GM12878 (cell line): ENCODE data around the gene AP1G2. TPM values are rescaled to one million over a fixed set of nuclear protein-coding genes. Genes with fewer than 3 reads are reported as not detected.

Source experiments
- ATAC-seq: fragments of 200-7000 bp; cut with Tn5 transposase; 3 replicates; pipeline ENCODE4 v1.9.1; 2020; ENCODE audit warnings: mild to moderate bottlenecking, moderate library complexity
- BruUV-seq: library from RNA; stranded (reverse); fragments of 400-500 nt; replicated peaks from 2 replicates; lab custom pipeline; 2021; lab: Mats Ljungman, UMichigan
- CTCF ChIA-PET: fragments of 300-600 bp; sonication (Branson Sonifier 250); formaldehyde crosslinking; extraction: SDS; loops from one replicate; lab custom pipeline; 2021; ENCODE audit warnings: inconsistent platforms; lab: Yijun Ruan, JAX
- POLR2A ChIA-PET: fragments of 350-600 bp; formaldehyde crosslinking; extraction: SDS; loops from one replicate; lab custom pipeline; 2021; ENCODE audit warnings: inconsistent platforms; lab: Charles Lee
- RAD21 ChIA-PET: fragments of 300-600 bp; sonication (Branson Sonifier 250); formaldehyde crosslinking; loops from one replicate; lab custom pipeline; 2023; ENCODE audit warnings: antibody characterized with exemption; ENCODE audit not compliant: unreplicated experiment; lab: Charles Lee
- SMC1A ChIA-PET: fragments of 300-600 bp; sonication (Branson Sonifier 250); formaldehyde crosslinking; loops from one replicate; lab custom pipeline; 2023; ENCODE audit not compliant: unreplicated experiment, uncharacterized antibody; lab: Charles Lee
- DNase-seq: peaks from one replicate; pipeline ENCODE4 v3.0.0-alpha.2; 2011; ENCODE audit warnings: low read depth, low spot score
- FAIRE-seq: peaks from 3 replicates; lab custom pipeline; 2011; peaks lifted over from hg19 to GRCh38; lab: Jason Lieb, UNC
- H2AFZ ChIP-seq: 2 replicates; pipeline ENCODE4 v1.6.0; 2011; ENCODE audit warnings: low read depth, low read length, control low read depth; ENCODE audit not compliant: control insufficient read depth
- H3K27ac ChIP-seq: 2 replicates; pipeline ENCODE4 v1.5.1; 2011; ENCODE audit warnings: control low read depth; ENCODE audit not compliant: control insufficient read depth, insufficient read depth
- H3K27me3 ChIP-seq, 2 experiments: replicated peaks in 1 of 2; 2 replicates each; pipeline versions ENCODE4 v1.6.0 to v1.6.1; 2011; ENCODE audit warnings: low read length in 1 of 2; ENCODE audit not compliant: control insufficient read depth in 2 of 2, insufficient read depth in 2 of 2
- H3K36me3 ChIP-seq, 2 experiments: 2 replicates each; pipeline ENCODE4 v1.5.1; 2011; ENCODE audit warnings: low read length in 1 of 2; ENCODE audit not compliant: control insufficient read depth in 2 of 2, insufficient read depth in 2 of 2
- H3K4me1 ChIP-seq: 2 replicates; pipeline ENCODE4 v1.6.1; 2011; ENCODE audit warnings: mild to moderate bottlenecking, low read length, moderate library complexity, mixed read lengths; ENCODE audit not compliant: control insufficient read depth, insufficient read depth
- H3K4me2 ChIP-seq: 2 replicates; pipeline ENCODE4 v1.6.0; 2011; ENCODE audit warnings: control low read depth; ENCODE audit not compliant: control insufficient read depth, insufficient read depth
- H3K4me3 ChIP-seq: fragments of 200-600 bp; sonication (generic); 2 replicates; pipeline ENCODE4 v1.5.1; 2016
- H3K79me2 ChIP-seq: 2 replicates; pipeline ENCODE4 v1.6.0; 2011; ENCODE audit warnings: low read length; ENCODE audit not compliant: control insufficient read depth, insufficient read depth
- H3K9ac ChIP-seq: 2 replicates; pipeline ENCODE4 v1.8.0; 2011; ENCODE audit warnings: low read length, control low read depth, mixed read lengths; ENCODE audit not compliant: control insufficient read depth, insufficient read depth
- H3K9me3 ChIP-seq: replicated peaks from 3 replicates; pipeline ENCODE4 v1.5.1; 2011; ENCODE audit warnings: mild to moderate bottlenecking, low read length; ENCODE audit not compliant: control insufficient read depth, insufficient read depth
- H4K20me1 ChIP-seq: 2 replicates; pipeline ENCODE4 v1.6.0; 2011; ENCODE audit not compliant: control insufficient read depth, insufficient read depth
- E4F1 ChIP-seq: fragments of 450-650 bp; IDR thresholded peaks from 2 replicates; pipeline ENCODE4 v1.6.1; 2018; ENCODE audit warnings: borderline replicate concordance, mild to moderate bottlenecking; ENCODE audit not compliant: partially characterized antibody
- FOXK2 ChIP-seq: fragments of 450-650 bp; IDR thresholded peaks from 2 replicates; pipeline ENCODE4 v1.6.1; 2017; ENCODE audit warnings: mild to moderate bottlenecking, moderate library complexity
- HDAC6 ChIP-seq: fragments of 200-600 bp; sonication (generic); IDR thresholded peaks from one replicate; pipeline ENCODE4 v1.8.0; 2017; ENCODE audit warnings: antibody characterized with exemption; ENCODE audit not compliant: unreplicated experiment
- POLR2A ChIP-seq: IDR thresholded peaks from 2 replicates; pipeline ENCODE4 v1.6.1; 2011; ENCODE audit warnings: low read depth, mild to moderate bottlenecking, low read length
- WGBS: methylation state at CpG from one replicate; pipeline ENCODE4 v1.1.6; 2016; ENCODE audit warnings: low lambda C conversion rate; ENCODE audit not compliant: insufficient replicate concordance, insufficient coverage; ENCODE audit errors: missing lambda C conversion rate; 5-methylcytosine and 5-hydroxymethylcytosine counted together
- in situ Hi-C: fragments of 300-500 bp; cut with MboI; formaldehyde crosslinking; loops from 9 replicates; pipeline ENCODE4 v1.14.3; 2018; ENCODE audit warnings: mixed read lengths
- intact Hi-C: fragments of 100-400 bp; cut with micrococcal nuclease; formaldehyde crosslinking; loops from one replicate; pipeline ENCODE4 v1.14.2; 2022; ENCODE audit not compliant: unreplicated experiment
- polyA plus RNA-seq, 11 experiments: library from polyadenylated mRNA; depleted of rRNA in 4 of 11; unstranded in 6 of 11; stranded (reverse) in 5 of 11; fragments of >200 nt; fragmentation: Nextera tagmentation in 4 of 11; fragmentation: Illumina TruSeq in 1 of 11; extraction: Ambion mirVana in 4 of 11; extraction: Trizol in 1 of 11; gene quantifications; 1 replicate in 1 of 11; 2 replicates in 10 of 11; pipeline versions ENCODE4 v1.2.1 to v1.2.3, GENCODE V29; 2011 to 2016; ENCODE audit warnings: inconsistent platforms in 2 of 11, missing spikeins in 2 of 11, low read depth in 1 of 11
- total RNA-seq, 4 experiments: library from RNA; depleted of rRNA in 3 of 4; stranded (reverse); fragments of >200 nt in 3 of 4; fragmentation: Illumina TruSeq in 1 of 4; extraction: Trizol in 1 of 4; gene quantifications; 2 replicates each; pipeline versions ENCODE4 v1.2.1 to v1.2.3, GENCODE V29; 2013 to 2021

Gene AP1G2
- total and polyA plus RNA-seq, 10 of the 15 experiments (the other 5 are each of a cell fraction or from before 2014, with no cell fraction given): 41.5 to 146 (median 103) TPM

- no peak for TF ChIP-seq HDAC6
- no peak for TF ChIP-seq FOXK2
Observed at GRCh38 chr14:23564876-23565275, 2.7 kb downstream of the AP1G2 start (continued).

GRCh38 chr14:23564181-23564812, 3.3 kb downstream of the AP1G2 start:
- 97% methylated on average over 9 of the region's 13 CpGs for WGBS
- FAIRE-seq (no peak), ATAC-seq (no peak), DNase-seq (no peak)
- H3K4me1 ChIP-seq: peaks cover 11% of the 10 kb centered on the region
- no peak overlapping the region for H3K27ac ChIP-seq
- no peak overlapping the region for H3K9ac ChIP-seq
- peaks cover 15% of the 10 kb centered on the region for H3K79me2 ChIP-seq
- TF ChIP-seq E4F1: no peak
- peak; percentile 17; the same call in 1 of the 2 replicates for TF ChIP-seq POLR2A
- ChIA-PET SMC1A (interaction anchor here (9.7 kb wide), 1 partner anchor 86 kb away, joined by 124 read pairs; no protein-coding TSS in a partner anchor), CTCF (interaction anchor here (0.6 to 13.1 kb wide), 6 partner anchors 23 to 237 kb away, joined by 3 to 436 read pairs (median 32); partner anchors contain the start of gene NGDN), POLR2A (no interaction called here), RAD21 (no interaction called here)
- H3K27me3 ChIP-seq: no peaks in the 10 kb centered on the region
- H3K4me3 ChIP-seq: no peak overlapping the region
- no peaks in the 10 kb centered on the region for H3K9me3 ChIP-seq
- no peaks in the 10 kb centered on the region for H4K20me1 ChIP-seq
- H3K36me3 ChIP-seq: peaks cover 15 to 23% of the 10 kb centered on the region in 2 experiments
- H2AFZ ChIP-seq: no peak overlapping the region
- intact Hi-C loops (no loop called here), in situ Hi-C loops (no loop called here)
- no TSS peak for BruUV-seq
- H3K4me2 ChIP-seq: no peak overlapping the region
